HepG2 (cell line): Measurements from ENCODE around the gene PCCB. TPM values are rescaled to one million over a fixed set of nuclear protein-coding genes. Genes with fewer than 3 reads are reported as not detected.
"Not testable (repeated sequence)": the region's sequence is repeated elsewhere in the genome, so short reads cannot be mapped to it uniquely, and the experiment has no call there.

Experiments
- ATAC-seq: fragments of 200-7000 bp; cut with Tn5 transposase; 3 replicates; pipeline ENCODE4 v1.9.1; 2020; ENCODE audit warnings: mild to moderate bottlenecking, moderate library complexity
- BruUV-seq: library from RNA; stranded (reverse); fragments of 400-500 nt; replicated peaks from 2 replicates; lab custom pipeline; 2021; lab: Mats Ljungman, UMichigan
- CTCF ChIA-PET: fragments of 300-600 bp; formaldehyde crosslinking; extraction: SDS; loops from one replicate; lab custom pipeline; 2021; ENCODE audit warnings: low total read pairs, inconsistent platforms, low intra/inter-chr PET ratio; lab: Yijun Ruan, JAX
- POLR2A ChIA-PET: fragments of 350-600 bp; sonication (Branson Sonifier 250); formaldehyde crosslinking; loops from one replicate; lab custom pipeline; 2020; ENCODE audit warnings: antibody characterized with exemption, inconsistent platforms; lab: Yijun Ruan, JAX
- DNase-seq: peaks from one replicate; pipeline ENCODE4 v3.0.0-alpha.2; 2015; ENCODE audit warnings: low spot score
- FAIRE-seq: peaks from 3 replicates; lab custom pipeline; 2011; peaks lifted over from hg19 to GRCh38; lab: Jason Lieb, UNC
- H2AFZ ChIP-seq: one replicate; pipeline ENCODE4 v1.6.1; 2011; ENCODE audit warnings: low read length, inconsistent platforms
- H3K27ac ChIP-seq: fragments of 300-600 bp; 3 replicates; pipeline ENCODE4 v1.8.0; 2011; ENCODE audit warnings: mixed run types, mild to moderate bottlenecking, mixed read lengths, low read length, inconsistent platforms; ENCODE audit not compliant: insufficient read depth; ENCODE audit errors: extremely low read length
- H3K27me3 ChIP-seq, 2 experiments: fragments of 200-600 bp in 1 of 2; 2 replicates in 1 of 2; 3 replicates in 1 of 2; pipeline versions ENCODE4 v1.6.0 to v1.8.0; 2011; ENCODE audit warnings: low read length in 2 of 2, mild to moderate bottlenecking in 2 of 2, moderate library complexity in 2 of 2, inconsistent platforms in 1 of 2; ENCODE audit not compliant: insufficient read depth in 2 of 2, control insufficient read depth in 1 of 2
- H3K36me3 ChIP-seq, 2 experiments: fragments of 200-600 bp in 1 of 2; replicated peaks in 1 of 2; 2 replicates in 1 of 2; 3 replicates in 1 of 2; pipeline versions ENCODE4 v1.5.1 to v1.8.0; 2011; ENCODE audit warnings: low read length in 2 of 2, inconsistent platforms in 1 of 2; ENCODE audit not compliant: insufficient read depth in 2 of 2, control insufficient read depth in 1 of 2
- H3K4me1 ChIP-seq: 2 replicates; pipeline ENCODE4 v1.5.1; 2012; ENCODE audit warnings: low read length, inconsistent platforms; ENCODE audit not compliant: insufficient read depth
- H3K4me2 ChIP-seq: 2 replicates; pipeline ENCODE4 v1.6.0; 2011; ENCODE audit warnings: low read depth, low read length, inconsistent platforms
- H3K4me3 ChIP-seq, 3 experiments: fragments of 200-600 bp in 1 of 3; sonication (generic), shearing (Covaris generic) in 1 of 3; replicated peaks in 1 of 3; 2 replicates each; pipeline ENCODE4 v1.5.1; 2011 to 2016; ENCODE audit warnings: low read length in 3 of 3, inconsistent platforms in 2 of 3, low read depth in 2 of 3, mild to moderate bottlenecking in 2 of 3, control low read depth in 1 of 3, mixed read lengths in 1 of 3; ENCODE audit not compliant: insufficient read depth in 1 of 3
- H3K79me2 ChIP-seq: one replicate; pipeline ENCODE4 v1.6.1; 2011; ENCODE audit warnings: low read length, inconsistent platforms; ENCODE audit not compliant: insufficient read depth
- H3K9ac ChIP-seq: 2 replicates; pipeline ENCODE4 v1.6.0; 2011; ENCODE audit warnings: mild to moderate bottlenecking, low read depth, low read length, inconsistent platforms; ENCODE audit not compliant: insufficient read depth
- H3K9me3 ChIP-seq: 2 replicates; pipeline ENCODE4 v1.5.1; 2012; ENCODE audit warnings: mild to moderate bottlenecking, low read length
- H4K20me1 ChIP-seq: 2 replicates; pipeline ENCODE4 v1.6.0; 2011; ENCODE audit warnings: inconsistent platforms, mild to moderate bottlenecking, low read length, moderate library complexity; ENCODE audit not compliant: insufficient read depth
- BRD4 ChIP-seq: sonication (generic); formaldehyde crosslinking; IDR thresholded peaks from 2 replicates; pipeline ENCODE4 v1.4.0; 2020; ENCODE audit warnings: missing genetic modification reagents
- LCORL ChIP-seq, 2 experiments: fragments of 450-650 bp in 1 of 2; sonication (generic) in 1 of 2; formaldehyde crosslinking in 1 of 2; IDR thresholded peaks; 2 replicates each; pipeline versions ENCODE4 v1.5.0 to v1.6.1; 2017 to 2020; ENCODE audit warnings: antibody characterized with exemption in 1 of 2, missing genetic modification reagents in 1 of 2
- ZSCAN29 ChIP-seq: sonication (generic); formaldehyde crosslinking; conservative IDR thresholded peaks from 2 replicates; pipeline ENCODE4 v1.4.0; 2020; ENCODE audit warnings: mild to moderate bottlenecking, missing genetic modification reagents
- WGBS: methylation state at CpG from one replicate; pipeline ENCODE4 v1.1.6; 2017; ENCODE audit warnings: low lambda C conversion rate; 5-methylcytosine and 5-hydroxymethylcytosine counted together
- in situ Hi-C: cut with HindIII; loops from 2 replicates; pipeline ENCODE4 v1.10.0; 2017; ENCODE audit warnings: low pct_unique_long_range_greater_than_20kb; ENCODE audit not compliant: extremely low pct_ligation_motif_present
- intact Hi-C: fragments of 100-400 bp; cut with micrococcal nuclease; formaldehyde crosslinking; loops from one replicate; pipeline ENCODE4 v1.10.0; 2022; ENCODE audit not compliant: unreplicated experiment
- polyA plus RNA-seq, 8 experiments: library from polyadenylated mRNA; depleted of rRNA in 3 of 8; stranded (reverse) in 7 of 8; unstranded in 1 of 8; fragments of >200 nt; fragmentation: Illumina TruSeq in 4 of 8; extraction: Trizol in 4 of 8; gene quantifications; 2 replicates each; pipeline versions ENCODE4 v1.2.1 to v1.2.3, GENCODE V29; 2011 to 2016; ENCODE audit warnings: low read depth in 4 of 8, missing spikeins in 1 of 8, mixed read lengths in 1 of 8; ENCODE audit not compliant: insufficient read depth in 1 of 8
- total RNA-seq, 5 experiments: library from RNA; depleted of rRNA; stranded (reverse); fragments of >200 nt; fragmentation: Illumina TruSeq; extraction: Trizol; gene quantifications; 2 replicates each; pipeline ENCODE4 v1.2.3, GENCODE V29; 2016; ENCODE audit warnings: low read depth in 1 of 5

PCCB gene
- total and polyA plus RNA-seq, 2 of the 13 experiments (the other 11 are each of a cell fraction or from before 2014, with no cell fraction given), result 84.1 to 88.7 TPM

DNA sequence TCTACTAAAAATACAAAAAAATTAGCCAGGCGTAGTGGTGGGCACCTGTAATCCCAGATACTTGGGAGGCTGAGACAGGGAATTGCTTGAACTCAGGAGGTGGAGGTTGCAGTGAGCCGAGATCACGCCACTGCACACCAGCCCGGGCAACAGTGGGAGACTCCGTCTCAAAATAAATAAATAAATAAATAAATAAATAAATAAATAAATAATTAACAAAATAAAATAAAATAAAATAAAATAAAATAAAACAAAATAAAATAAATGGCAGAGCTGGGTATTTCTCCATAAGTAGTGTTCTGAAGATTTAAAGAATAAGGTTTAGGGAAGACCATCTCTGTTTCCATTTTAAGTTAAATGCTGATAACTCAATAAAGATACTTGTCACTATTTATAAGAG lies 125.7 kb downstream of the PCCB start:
- in situ Hi-C loops, result loop anchor here (25.0 kb wide), 1 partner anchor 637 kb away; no protein-coding TSS in a partner anchor
- H2AFZ ChIP-seq, H3K36me3 ChIP-seq, H3K4me3 ChIP-seq, H4K20me1 ChIP-seq, DNase-seq, H3K4me2 ChIP-seq, intact Hi-C loops, H3K9ac ChIP-seq, BruUV-seq, H3K27me3 ChIP-seq, CTCF ChIA-PET, H3K9me3 ChIP-seq, H3K79me2 ChIP-seq, ATAC-seq, POLR2A ChIA-PET, FAIRE-seq, H3K27ac ChIP-seq, H3K4me1 ChIP-seq: not testable (repeated sequence)
- 97% methylated on average over 5 of the region's 5 CpGs for WGBS

DNA sequence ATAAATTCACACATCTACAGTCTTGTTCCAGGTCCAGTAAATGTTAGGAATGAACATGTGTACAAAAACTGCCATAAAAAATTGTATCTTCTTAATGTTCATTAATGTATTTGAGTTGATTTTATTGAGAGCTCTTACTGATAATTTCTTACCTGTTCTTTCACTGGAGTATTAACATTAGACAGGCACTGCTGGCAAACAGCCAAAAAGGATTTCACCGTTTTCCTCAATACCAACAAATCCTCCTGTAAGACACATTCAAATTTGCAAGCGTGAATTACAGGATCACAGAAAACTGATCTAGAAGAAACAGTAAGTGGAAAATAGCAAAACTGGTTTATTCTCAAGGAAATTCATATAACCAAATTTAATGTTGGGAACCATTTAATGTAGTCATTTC lies 127.4 kb downstream of the PCCB start:
- WGBS, result 97% methylated on average over 2 of the region's 2 CpGs
- TF ChIP-seq ZSCAN29 (no peak), BRD4 (CRISPR knock-in tag) (no peak), LCORL (IDR thresholded peaks at IDR 0.05) (peak; percentile 37; the same call in 1 of the 2 replicates), LCORL (CRISPR knock-in tag; IDR thresholded peaks at IDR 0.05) (no peak)
- TF ChIP-seq, all 625 proteins: peak for 1
- no peak for DNase-seq

More for the DNA sequence above, 127.4 kb downstream of the PCCB start:
- no peaks in the 10 kb centered on the region for H3K79me2 ChIP-seq
- no peaks in the 10 kb centered on the region for H3K4me1 ChIP-seq
- no peak overlapping the region for H3K4me2 ChIP-seq
- ATAC-seq (no peak), FAIRE-seq (no peak)
- peaks cover 1 to 3% of the 10 kb centered on the region in 2 experiments; a peak in 1 of 5 replicates for H3K36me3 ChIP-seq
- BruUV-seq, result no TSS peak
- no peaks in the 10 kb centered on the region for H3K9me3 ChIP-seq
- ChIA-PET CTCF (no interaction called here), POLR2A (no interaction called here)
- intact Hi-C loops (no loop called here), in situ Hi-C loops (loop anchor here (25.0 kb wide), 1 partner anchor 635 kb away; no protein-coding TSS in a partner anchor)
- H4K20me1 ChIP-seq, result no peaks in the 10 kb centered on the region
- no peaks in the 10 kb centered on the region for H3K27me3 ChIP-seq
- no peak overlapping the region for H3K4me3 ChIP-seq
- no peak overlapping the region for H2AFZ ChIP-seq
- H3K27ac ChIP-seq, result no peak overlapping the region
- no peak overlapping the region for H3K9ac ChIP-seq
